Measurements from ENCODE around the gene JAG2.

GRCh38 chr14:105203057-105203531 is 34.5 kb upstream of the JAG2 start:
- TF ChIP-seq, protein P1, sequence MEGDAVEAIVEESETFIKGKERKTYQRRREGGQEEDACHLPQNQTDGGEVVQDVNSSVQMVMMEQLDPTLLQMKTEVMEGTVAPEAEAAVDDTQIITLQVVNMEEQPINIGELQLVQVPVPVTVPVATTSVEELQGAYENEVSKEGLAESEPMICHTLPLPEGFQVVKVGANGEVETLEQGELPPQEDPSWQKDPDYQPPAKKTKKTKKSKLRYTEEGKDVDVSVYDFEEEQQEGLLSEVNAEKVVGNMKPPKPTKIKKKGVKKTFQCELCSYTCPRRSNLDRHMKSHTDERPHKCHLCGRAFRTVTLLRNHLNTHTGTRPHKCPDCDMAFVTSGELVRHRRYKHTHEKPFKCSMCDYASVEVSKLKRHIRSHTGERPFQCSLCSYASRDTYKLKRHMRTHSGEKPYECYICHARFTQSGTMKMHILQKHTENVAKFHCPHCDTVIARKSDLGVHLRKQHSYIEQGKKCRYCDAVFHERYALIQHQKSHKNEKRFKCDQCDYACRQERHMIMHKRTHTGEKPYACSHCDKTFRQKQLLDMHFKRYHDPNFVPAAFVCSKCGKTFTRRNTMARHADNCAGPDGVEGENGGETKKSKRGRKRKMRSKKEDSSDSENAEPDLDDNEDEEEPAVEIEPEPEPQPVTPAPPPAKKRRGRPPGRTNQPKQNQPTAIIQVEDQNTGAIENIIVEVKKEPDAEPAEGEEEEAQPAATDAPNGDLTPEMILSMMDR (IDR thresholded peaks at IDR 0.05): peak; percentile 84 to 93
- no peak for TF ChIP-seq POLR2A (IDR thresholded peaks at IDR 0.05)
- no peak for TF ChIP-seq POLR2AphosphoS5 (IDR thresholded peaks at IDR 0.05)
- no peak for TF ChIP-seq EP300 (IDR thresholded peaks at IDR 0.05)

Data from suprapubic skin (tissue), 4 donors.